GM19239 (cell line): ENCODE results near the gene PHF19.

ENCODE experiments used
- DNase-seq: peaks from one replicate; pipeline ENCODE4 v3.0.0; 2011; ENCODE audit warnings: low spot score; ENCODE audit not compliant: insufficient read length
- FAIRE-seq: peaks from 2 replicates; lab custom pipeline; 2011; peaks lifted over from hg19 to GRCh38; lab: Jason Lieb, UNC

PHF19 gene

GRCh38 chr9:120893611-120894307 is 16.8 kb upstream of the PHF19 start:
- no peak for DNase-seq
- no peak for FAIRE-seq

- FAIRE-seq: peak; percentile 90
- DNase-seq: peak; percentile 81
Observed at GRCh38 chr9:120892748-120893610, 16.0 kb upstream of the PHF19 start.

DNA sequence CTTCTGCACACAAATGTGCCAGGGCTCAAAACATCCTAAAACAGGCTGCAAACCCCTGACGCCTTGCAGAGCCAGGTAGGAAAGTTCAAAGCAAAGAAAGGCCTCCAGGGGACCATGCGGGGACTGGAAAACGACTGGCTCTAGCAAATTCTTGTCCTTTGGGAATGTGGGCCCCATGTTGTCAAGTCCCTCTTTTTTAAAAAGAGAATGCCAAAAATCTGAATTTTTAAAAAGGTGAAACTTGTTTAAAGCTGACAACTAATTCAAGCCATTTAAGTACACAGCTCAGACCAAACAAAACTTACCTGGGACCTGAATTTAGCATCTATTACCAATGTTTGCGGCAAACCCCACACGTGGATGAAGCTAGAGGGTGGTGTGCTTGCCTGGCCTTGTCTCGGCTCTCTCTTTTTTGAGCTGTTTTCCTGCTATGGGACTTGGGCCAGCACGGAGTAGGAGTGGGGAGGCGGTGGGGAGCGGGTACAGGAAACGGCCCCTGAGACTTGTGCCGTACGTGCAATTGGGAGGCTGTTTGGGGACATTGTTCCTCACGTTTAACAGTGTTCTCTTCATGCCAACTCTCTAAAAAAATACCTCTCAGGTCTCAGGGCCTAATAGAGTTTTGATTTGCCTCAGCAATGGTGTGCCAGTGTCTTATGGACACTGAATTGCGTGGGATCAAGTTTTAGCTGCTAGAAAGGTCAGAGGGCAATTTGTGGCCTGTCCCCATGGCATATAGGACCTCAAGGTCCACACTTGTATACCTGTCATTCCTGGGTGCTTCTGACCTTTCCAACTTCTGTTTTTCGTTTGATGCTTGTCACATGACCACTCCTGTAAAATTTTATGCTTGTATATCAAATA is 15.1 kb upstream of the PHF19 start:
- FAIRE-seq: no peak
- no peak for DNase-seq

GRCh38 chr9:120891245-120891883 is 14.4 kb upstream of the PHF19 start:
- FAIRE-seq (no peak), DNase-seq (no peak)

- peak; percentile 18 for FAIRE-seq
- no peak for DNase-seq
Observed at GRCh38 chr9:120890320-120891244, 13.6 kb upstream of the PHF19 start.

DNA sequence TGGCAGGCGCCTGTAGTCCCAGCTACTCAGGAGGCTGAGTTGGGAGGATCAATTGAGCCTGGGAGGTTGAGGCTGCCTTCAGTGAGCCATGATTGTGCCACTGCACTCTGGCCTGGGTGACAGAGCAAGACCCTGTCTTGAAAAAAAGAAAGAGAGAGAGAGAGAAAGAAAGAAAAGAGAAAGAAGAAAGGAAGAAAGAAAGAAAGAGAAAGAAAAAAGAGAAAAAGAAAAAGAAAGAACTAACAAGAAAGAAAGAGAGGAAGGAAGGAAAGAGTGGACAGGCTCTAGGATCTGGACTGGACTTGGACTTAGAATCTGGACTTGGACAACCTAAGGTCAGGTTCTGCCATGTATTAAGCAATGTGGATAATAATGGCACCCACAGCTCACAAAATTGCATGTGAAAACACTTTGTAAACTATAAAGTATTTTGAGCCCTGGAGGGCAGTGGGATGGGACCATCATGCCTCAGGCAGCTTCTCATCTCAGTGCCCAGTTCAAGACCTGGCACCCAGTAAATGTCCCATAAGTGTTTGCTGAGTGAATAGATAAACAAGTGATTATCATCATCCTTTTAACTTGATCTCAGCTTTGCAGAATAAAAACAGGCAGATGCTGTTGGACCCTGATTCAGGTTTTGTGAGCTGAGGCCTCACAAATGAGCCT is 12.8 kb upstream of the PHF19 start:
- FAIRE-seq (no peak), DNase-seq (no peak)

DNA sequence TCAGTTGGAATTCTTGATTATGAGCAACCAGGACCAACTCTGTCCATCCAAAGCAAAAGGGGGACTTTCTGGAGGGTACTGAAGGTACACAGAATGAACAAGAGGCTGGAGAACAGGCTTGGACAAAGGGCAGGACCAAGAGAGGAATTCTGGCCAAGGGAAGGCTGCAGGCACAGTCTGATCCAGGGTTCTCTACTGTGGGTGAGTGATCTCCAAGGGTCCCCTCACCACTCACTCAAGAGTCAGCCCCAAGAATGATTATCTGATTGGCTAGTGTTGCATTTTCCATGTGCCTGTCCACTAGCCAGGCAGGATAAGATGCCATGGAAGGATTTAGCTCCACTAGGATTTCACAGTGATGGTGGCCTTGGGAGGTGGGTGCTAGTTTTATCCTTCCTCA is 11.6 kb upstream of the PHF19 start:
- FAIRE-seq: no peak
- no peak for DNase-seq

GRCh38 chr9:120886490-120886967 is 9.5 kb upstream of the PHF19 start:
- DNase-seq: no peak
- peak; percentile 39 for FAIRE-seq

DNA sequence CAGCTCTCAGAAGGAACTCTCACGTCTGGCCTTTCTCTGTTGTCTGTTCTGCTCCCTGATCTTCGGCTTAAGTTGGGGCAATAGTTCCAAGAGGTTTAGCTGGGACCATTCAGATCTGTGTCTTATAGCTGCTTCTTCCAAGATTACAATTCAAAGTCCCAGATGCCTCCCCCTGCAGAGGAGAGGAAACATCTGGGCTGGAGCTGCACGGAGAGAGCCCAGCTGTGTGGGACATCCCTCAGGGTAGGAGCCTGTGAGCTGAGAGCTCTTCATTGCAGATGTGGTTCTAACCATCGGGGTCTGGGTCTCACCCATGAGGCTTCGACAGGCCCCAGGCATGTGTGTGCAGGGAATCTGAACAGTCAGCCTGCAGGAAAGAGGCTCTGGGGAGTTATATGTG is 9.0 kb upstream of the PHF19 start:
- peak; percentile 4 for FAIRE-seq
- DNase-seq: no peak

DNA sequence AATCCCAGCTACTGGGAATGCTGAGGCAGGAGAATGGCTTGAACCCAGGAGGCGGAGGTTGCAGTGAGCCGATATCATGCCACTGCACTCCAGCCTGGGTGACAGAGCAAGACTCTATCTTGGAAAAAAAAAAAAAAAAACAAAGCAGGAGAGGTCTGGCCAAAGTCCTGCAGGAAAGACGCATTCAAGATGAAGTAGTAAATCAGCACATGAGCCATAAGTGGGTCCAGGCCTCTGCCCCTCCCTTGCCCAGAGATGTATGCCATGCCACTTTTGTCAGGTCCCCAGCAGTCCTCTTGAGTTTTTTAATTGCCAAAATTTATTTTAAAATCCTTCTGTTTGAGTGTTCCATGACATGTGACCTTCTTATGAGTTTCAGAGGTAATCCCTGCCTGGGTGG is 8.5 kb upstream of the PHF19 start:
- DNase-seq (no peak), FAIRE-seq (no peak)

GRCh38 chr9:120883608-120883996 is 6.6 kb upstream of the PHF19 start:
- DNase-seq: no peak
- no peak for FAIRE-seq

- DNase-seq (no peak), FAIRE-seq (no peak)
Observed at GRCh38 chr9:120882935-120883607, 6.1 kb upstream of the PHF19 start.

GRCh38 chr9:120879446-120879845 is 2.5 kb upstream of the PHF19 start:
- no peak for DNase-seq
- FAIRE-seq: no peak

GRCh38 chr9:120878188-120879130 is 1.5 kb upstream of the PHF19 start:
- DNase-seq (no peak), FAIRE-seq (no peak)

- DNase-seq: peak; percentile 73
- FAIRE-seq: no peak
Observed at GRCh38 chr9:120877276-120878034, 467 bp upstream of the PHF19 start.
